Keratinocyte (primary cell): ENCODE data around the gene NANOS2. TPM values are rescaled to one million over a fixed set of nuclear protein-coding genes. Genes with fewer than 3 reads are reported as not detected.

Source experiments
- DNase-seq: peaks from one replicate; pipeline ENCODE4 v3.0.0-alpha.2; 2011; ENCODE audit warnings: low read depth, missing footprints, low spot score
- FAIRE-seq: peaks from 2 replicates; lab custom pipeline; 2011; peaks lifted over from hg19 to GRCh38; lab: Jason Lieb, UNC
- H2AFZ ChIP-seq: 2 replicates; pipeline ENCODE4 v1.6.0; 2012; ENCODE audit warnings: low read length, control low read depth, inconsistent platforms; ENCODE audit not compliant: control insufficient read depth
- H3K27ac ChIP-seq: 2 replicates; pipeline ENCODE4 v1.5.1; 2011; ENCODE audit warnings: low read length; ENCODE audit not compliant: control insufficient read depth, insufficient read depth
- H3K27me3 ChIP-seq: 3 replicates; pipeline ENCODE4 v1.6.0; 2011; ENCODE audit warnings: low read length; ENCODE audit not compliant: control insufficient read depth, insufficient read depth; ENCODE audit errors: extremely low read depth
- H3K36me3 ChIP-seq, 2 experiments: 2 replicates in 1 of 2; 3 replicates in 1 of 2; pipeline ENCODE4 v1.5.1; 2011; ENCODE audit warnings: low read length in 2 of 2, mild to moderate bottlenecking in 1 of 2; ENCODE audit not compliant: control insufficient read depth in 2 of 2, insufficient read depth in 2 of 2; ENCODE audit errors: extremely low read depth in 1 of 2
- H3K4me1 ChIP-seq: 3 replicates; pipeline ENCODE4 v1.5.1; 2011; ENCODE audit warnings: low read length; ENCODE audit not compliant: control insufficient read depth, insufficient read depth; ENCODE audit errors: extremely low read depth
- H3K4me2 ChIP-seq: 3 replicates; pipeline ENCODE4 v1.6.0; 2011; ENCODE audit warnings: low read depth, low read length; ENCODE audit not compliant: control insufficient read depth, insufficient read depth; ENCODE audit errors: extremely low read depth
- H3K4me3 ChIP-seq, 3 experiments: fragments of 200-600 bp in 1 of 3; sonication (generic) in 1 of 3; 2 replicates in 2 of 3; 3 replicates in 1 of 3; pipeline ENCODE4 v1.5.1; 2011 to 2016; ENCODE audit warnings: low read length in 3 of 3, mild to moderate bottlenecking in 3 of 3, control low read depth in 2 of 3, inconsistent platforms in 1 of 3, low read depth in 1 of 3, mixed read lengths in 1 of 3, mixed run types in 1 of 3, moderate library complexity in 1 of 3; ENCODE audit not compliant: control insufficient read depth in 2 of 3, insufficient read depth in 2 of 3; ENCODE audit errors: extremely low read depth in 1 of 3
- H3K79me2 ChIP-seq: 2 replicates; pipeline ENCODE4 v1.6.0; 2012; ENCODE audit warnings: low read length; ENCODE audit not compliant: control insufficient read depth, insufficient read depth
- H3K9ac ChIP-seq: 3 replicates; pipeline ENCODE4 v1.6.0; 2011; ENCODE audit warnings: low read length; ENCODE audit not compliant: control insufficient read depth, insufficient read depth; ENCODE audit errors: extremely low read depth
- H3K9me1 ChIP-seq: 3 replicates; pipeline ENCODE4 v1.6.0; 2011; ENCODE audit warnings: low read length; ENCODE audit not compliant: control insufficient read depth, insufficient read depth; ENCODE audit errors: extremely low read depth
- H3K9me3 ChIP-seq: 2 replicates; pipeline ENCODE4 v1.5.1; 2012; ENCODE audit warnings: low read depth, low read length; ENCODE audit not compliant: control insufficient read depth
- H4K20me1 ChIP-seq: 3 replicates; pipeline ENCODE4 v1.6.0; 2011; ENCODE audit warnings: low read length; ENCODE audit not compliant: control insufficient read depth, insufficient read depth; ENCODE audit errors: extremely low read depth
- CTCF ChIP-seq, 3 experiments: IDR thresholded peaks in 1 of 3; conservative IDR thresholded peaks in 1 of 3; optimal IDR thresholded peaks in 1 of 3; 2 replicates in 2 of 3; 3 replicates in 1 of 3; pipeline versions ENCODE3 to v1.5.1; 2011; ENCODE audit warnings: low read length in 3 of 3, mild to moderate bottlenecking in 3 of 3, moderate library complexity in 2 of 3, control low read depth in 1 of 3, inconsistent platforms in 1 of 3; ENCODE audit not compliant: insufficient read depth in 2 of 3; ENCODE audit errors: extremely low read depth in 1 of 3
- EZH2 ChIP-seq: IDR thresholded peaks from one replicate; pipeline ENCODE4 v1.6.1; 2012; ENCODE audit warnings: inconsistent platforms, mild to moderate bottlenecking, low read length, moderate library complexity
- dilution Hi-C: fragments of 300-500 bp; cut with MboI; formaldehyde crosslinking; loops from one replicate; pipeline ENCODE4 v1.7.0; 2020; ENCODE audit warnings: low sequenced_read_pairs; ENCODE audit not compliant: extremely low pct_ligation_motif_present
- polyA plus RNA-seq, 5 experiments: library from polyadenylated mRNA; depleted of rRNA in 3 of 5; stranded (reverse) in 3 of 5; stranded (forward) in 1 of 5; unstranded in 1 of 5; fragments of >200 nt; gene quantifications; 1 replicate in 1 of 5; 2 replicates in 3 of 5; 3 replicates in 1 of 5; pipeline versions ENCODE4 v1.2.1 to v1.2.3, GENCODE V29; 2011 to 2012; ENCODE audit warnings: missing spikeins in 2 of 5, low read depth in 1 of 5, low replicate concordance in 1 of 5

The NANOS2 gene
- polyA plus RNA-seq, 1 donor (not counting 4 experiments of a cell fraction or from before 2014, with no cell fraction given), result not detected

- H3K27me3 ChIP-seq, result peaks cover 5% of the 10 kb centered on the region
- no peak overlapping the region for H3K4me3 ChIP-seq
- no peak for DNase-seq
- H3K79me2 ChIP-seq, result no peaks in the 10 kb centered on the region
- H3K9me1 ChIP-seq, result no peaks in the 10 kb centered on the region
- dilution Hi-C loops, result no loop called here
- TF ChIP-seq EZH2 (no peak), CTCF (optimal IDR thresholded peaks at IDR 0.05 in 1 of 3, IDR thresholded peaks at IDR 0.05 in 1 of 3, conservative IDR thresholded peaks at IDR 0.05 in 1 of 3; ENCODE audit: extremely low read depth in 1 of 3, insufficient read depth in 2 of 3, low read length in 3 of 3) (peak in 1 of 3 experiments; percentile 49)
- no peak overlapping the region for H3K4me2 ChIP-seq
- H4K20me1 ChIP-seq, result no peaks in the 10 kb centered on the region
- no peak for FAIRE-seq
- H3K4me1 ChIP-seq, result peaks cover 5% of the 10 kb centered on the region
- no peak overlapping the region for H2AFZ ChIP-seq
- no peak overlapping the region for H3K27ac ChIP-seq
- H3K9ac ChIP-seq, result no peak overlapping the region
- no peaks in the 10 kb centered on the region for H3K9me3 ChIP-seq
- H3K36me3 ChIP-seq, result no peaks in the 10 kb centered on the region
Measured at GRCh38 chr19:45931055-45931454, 16.5 kb upstream of the NANOS2 start.

- FAIRE-seq (no peak), DNase-seq (no peak)
- Histone ChIP-seq H3K4me1 (peaks cover 5% of the 10 kb centered on the region), H3K4me3 (no peak overlapping the region), H3K9ac (no peak overlapping the region), H3K36me3 (no peaks in the 10 kb centered on the region), H3K9me1 (no peaks in the 10 kb centered on the region), H4K20me1 (no peaks in the 10 kb centered on the region), H3K4me2 (no peak overlapping the region), H2AFZ (no peak overlapping the region), H3K9me3 (no peaks in the 10 kb centered on the region), H3K27ac (no peak overlapping the region), H3K27me3 (no peaks in the 10 kb centered on the region), H3K79me2 (no peaks in the 10 kb centered on the region)
- dilution Hi-C loops, result no loop called here
- no peak for TF ChIP-seq EZH2
- no peak for TF ChIP-seq CTCF (optimal IDR thresholded peaks at IDR 0.05 in 1 of 3, IDR thresholded peaks at IDR 0.05 in 1 of 3, conservative IDR thresholded peaks at IDR 0.05 in 1 of 3; ENCODE audit: extremely low read depth in 1 of 3, insufficient read depth in 2 of 3, low read length in 3 of 3)
Measured at GRCh38 chr19:45929247-45929646, 14.7 kb upstream of the NANOS2 start.
